Panc1 (cell line): ENCODE data around the gene MLPH. TPM values are rescaled to one million over a fixed set of nuclear protein-coding genes. Genes with fewer than 3 reads are reported as not detected.

Experiments used
- ATAC-seq: fragments of 200-7000 bp; cut with Tn5 transposase; 2 replicates; pipeline ENCODE4 v1.9.1; 2020; ENCODE audit warnings: mild to moderate bottlenecking, moderate library complexity
- BruUV-seq: library from RNA; stranded (reverse); fragments of 400-500 nt; replicated peaks from 2 replicates; lab custom pipeline; 2021; lab: Mats Ljungman, UMichigan
- CTCF ChIA-PET: fragments of 300-600 bp; sonication (Branson Sonifier 250); formaldehyde crosslinking; loops from one replicate; lab custom pipeline; 2022; ENCODE audit warnings: antibody characterized with exemption; lab: Charles Lee
- POLR2A ChIA-PET: fragments of 300-600 bp; sonication (Branson Sonifier 250); formaldehyde crosslinking; loops from one replicate; lab custom pipeline; 2022; ENCODE audit warnings: antibody characterized with exemption; lab: Charles Lee
- DNase-seq: peaks from one replicate; pipeline ENCODE4 v3.0.0-alpha.2; 2010; ENCODE audit warnings: low read depth, low spot score
- H3K27ac ChIP-seq: 2 replicates; pipeline ENCODE4 v1.5.1; 2011; ENCODE audit warnings: mild to moderate bottlenecking, low read length, inconsistent platforms
- H3K27me3 ChIP-seq: fragments of 200-500 bp; sonication (Bioruptor generic); 2 replicates; pipeline ENCODE4 v1.6.0; 2014; ENCODE audit warnings: low read length, inconsistent platforms; ENCODE audit not compliant: control insufficient read depth, insufficient read depth
- H3K36me3 ChIP-seq: fragments of 200-500 bp; sonication (Bioruptor generic); 2 replicates; pipeline ENCODE4 v1.5.1; 2014; ENCODE audit warnings: inconsistent platforms, mild to moderate bottlenecking, low read length, moderate library complexity; ENCODE audit not compliant: control insufficient read depth, insufficient read depth
- H3K4me1 ChIP-seq: 2 replicates; pipeline ENCODE4 v1.5.1; 2011; ENCODE audit warnings: inconsistent platforms, mild to moderate bottlenecking, low read length, moderate library complexity; ENCODE audit not compliant: control insufficient read depth, insufficient read depth
- H3K4me3 ChIP-seq, 2 experiments: 2 replicates each; pipeline ENCODE4 v1.5.1; 2011 to 2012; ENCODE audit warnings: low read depth in 2 of 2, low read length in 2 of 2, mild to moderate bottlenecking in 2 of 2, inconsistent platforms in 1 of 2, moderate library complexity in 1 of 2
- H3K9me3 ChIP-seq: fragments of 200-500 bp; sonication (Bioruptor generic); 2 replicates; pipeline ENCODE4 v1.5.1; 2014; ENCODE audit warnings: low read depth, mild to moderate bottlenecking, inconsistent platforms, low read length, moderate library complexity; ENCODE audit not compliant: control insufficient read depth, insufficient read depth
- CTCF ChIP-seq: fragments of 450-650 bp; IDR thresholded peaks from 2 replicates; pipeline ENCODE4 v1.5.1; 2017; ENCODE audit warnings: mild to moderate bottlenecking
- POLR2AphosphoS5 ChIP-seq: IDR thresholded peaks from 2 replicates; pipeline ENCODE4 v1.6.1; 2012; ENCODE audit warnings: mild to moderate bottlenecking, low read depth, low read length, moderate library complexity
- REST ChIP-seq, 2 experiments: IDR thresholded peaks; 2 replicates each; pipeline ENCODE4 v1.6.1; 2011 to 2012; ENCODE audit warnings: low read depth in 2 of 2, control low read depth in 1 of 2, low read length in 1 of 2, mild to moderate bottlenecking in 1 of 2, moderate library complexity in 1 of 2; ENCODE audit not compliant: insufficient read depth in 1 of 2
- SIN3A ChIP-seq: IDR thresholded peaks from 2 replicates; pipeline ENCODE4 v1.6.1; 2012; ENCODE audit warnings: low read depth, mild to moderate bottlenecking, low read length, moderate library complexity, borderline replicate concordance; ENCODE audit not compliant: insufficient read depth
- TCF7L2 ChIP-seq: IDR thresholded peaks from 2 replicates; pipeline ENCODE4 v1.6.1; 2011; ENCODE audit warnings: mild to moderate bottlenecking, low read depth, low read length, inconsistent platforms
- in situ Hi-C: cut with HindIII; loops from 2 replicates; pipeline ENCODE4 v1.10.0; 2016; ENCODE audit warnings: low sequenced_read_pairs, low pct_unique_long_range_greater_than_20kb
- intact Hi-C: fragments of 100-400 bp; cut with micrococcal nuclease; formaldehyde crosslinking; loops from one replicate; pipeline ENCODE4 v1.10.0; 2022; ENCODE audit not compliant: unreplicated experiment
- total RNA-seq: library from RNA; stranded (reverse); gene quantifications from one replicate; pipeline ENCODE4 v1.2.1, GENCODE V29; 2021; ENCODE audit not compliant: unreplicated experiment

Gene MLPH
- total RNA-seq, 1 experiment from 2014 or later = 60.2 TPM

GRCh38 chr2:237519506-237520245, 32.6 kb downstream of the MLPH start:
- Histone ChIP-seq H3K9me3 (no peaks in the 10 kb centered on the region), H3K4me1 (no peaks in the 10 kb centered on the region), H3K36me3 (no peaks in the 10 kb centered on the region), H3K27ac (no peak overlapping the region), H3K4me3 (no peak overlapping the region), H3K27me3 (no peaks in the 10 kb centered on the region)
- ChIA-PET POLR2A (no interaction called here), CTCF (interaction anchor here (0.5 kb wide), 1 partner anchor 28 kb away, joined by 3 read pairs; no protein-coding TSS in a partner anchor)
- ATAC-seq (0 out of 2 replicates have a peak, but pooled peaks have one; percentile 12), DNase-seq (no peak)
- in situ Hi-C loops (no loop called here), intact Hi-C loops (no loop called here)
- BruUV-seq = no TSS peak
- TF ChIP-seq CTCF (no peak), REST (IDR thresholded peaks at IDR 0.05; ENCODE audit: insufficient read depth in 1 of 2, low read depth in 2 of 2, low read length in 1 of 2) (no peak), POLR2AphosphoS5 (no peak), TCF7L2 (no peak), SIN3A (no peak)

- Histone ChIP-seq H3K4me3 (no peak overlapping the region), H3K27ac (no peak overlapping the region), H3K4me1 (no peaks in the 10 kb centered on the region), H3K9me3 (no peaks in the 10 kb centered on the region), H3K27me3 (no peaks in the 10 kb centered on the region), H3K36me3 (no peaks in the 10 kb centered on the region)
- no peak for DNase-seq
- ChIA-PET CTCF (no interaction called here), POLR2A (no interaction called here)
- TF ChIP-seq TCF7L2 (no peak), POLR2AphosphoS5 (no peak), CTCF (no peak), REST (IDR thresholded peaks at IDR 0.05; ENCODE audit: insufficient read depth in 1 of 2, low read depth in 2 of 2, low read length in 1 of 2) (no peak), SIN3A (no peak)
- intact Hi-C loops (no loop called here), in situ Hi-C loops (no loop called here)
- no TSS peak for BruUV-seq
- peak; percentile 32; the same call in 1 of the 2 replicates for ATAC-seq
Measured at GRCh38 chr2:237520290-237520689, 33.2 kb downstream of the MLPH start.
